Measurements from ENCODE around the gene MPP3.

GRCh38 chr17:43845766-43846165, 12.8 kb upstream of the MPP3 start:
- no peak for TF ChIP-seq ZBTB33 (IDR thresholded peaks at IDR 0.05)
- TF ChIP-seq JUND (IDR thresholded peaks at IDR 0.05; ENCODE audit: low read depth, low read length), result no peak
- no peak for TF ChIP-seq ZNF24 (IDR thresholded peaks at IDR 0.05)
- no peak for TF ChIP-seq CHD1 (IDR thresholded peaks at IDR 0.05; ENCODE audit: low read depth, low read length)
- no peak for TF ChIP-seq SUZ12 (IDR thresholded peaks at IDR 0.05; ENCODE audit: unreplicated experiment)
- no peak for TF ChIP-seq RFX5 (IDR thresholded peaks at IDR 0.05; ENCODE audit: low read depth, low read length)
- no peak for TF ChIP-seq CTCF (IDR thresholded peaks at IDR 0.05 in 2 of 3, conservative IDR thresholded peaks at IDR 0.05 in 1 of 3; ENCODE audit: control insufficient read depth in 2 of 3, extremely low read depth in 1 of 3, insufficient read depth in 1 of 3, low read depth in 3 of 3, low read length in 3 of 3)
- TF ChIP-seq POLR2AphosphoS2 (IDR thresholded peaks at IDR 0.05; ENCODE audit: low read depth, low read length), result no peak
- TF ChIP-seq EP300 (IDR thresholded peaks at IDR 0.05; ENCODE audit: borderline replicate concordance in 1 of 2, control insufficient read depth in 1 of 2, low read depth in 2 of 2, low read length in 2 of 2), result no peak
- TF ChIP-seq CREM (IDR thresholded peaks at IDR 0.05; ENCODE audit: low read depth), result no peak
- no peak for TF ChIP-seq EGR1 (IDR thresholded peaks at IDR 0.05; ENCODE audit: borderline replicate concordance in 1 of 2, low read depth in 2 of 2, low read length in 2 of 2)
- TF ChIP-seq MXI1 (IDR thresholded peaks at IDR 0.05; ENCODE audit: low read depth, low read length), result no peak

Data from GM12878 (cell line).